PFSK-1 (cell line): ENCODE measurements around the gene DNAJA4.

Experiments
- FOXP2 ChIP-seq: optimal IDR thresholded peaks from 2 replicates; pipeline ENCODE3; 2011; ENCODE audit warnings: borderline replicate concordance, control low read depth, inconsistent platforms; ENCODE audit not compliant: insufficient read depth; ENCODE audit errors: extremely low read length, extremely low read depth
- POLR2AphosphoS5 ChIP-seq: IDR thresholded peaks from 2 replicates; pipeline ENCODE4 v1.6.1; 2012; ENCODE audit warnings: low read depth, mild to moderate bottlenecking, control low read depth, low read length, moderate library complexity
- SIN3A ChIP-seq: IDR thresholded peaks from 2 replicates; pipeline ENCODE4 v1.6.1; 2012; ENCODE audit warnings: mild to moderate bottlenecking, low read length, moderate library complexity, borderline replicate concordance; ENCODE audit not compliant: insufficient read depth
- TAF1 ChIP-seq: IDR thresholded peaks from 2 replicates; pipeline ENCODE4 v1.6.1; 2012; ENCODE audit warnings: low read length, control low read depth, borderline replicate concordance; ENCODE audit not compliant: insufficient read depth
- TF ChIP-seq, protein P1 (sequence below), 2 experiments: IDR thresholded peaks; 2 replicates each; pipeline versions ENCODE4 v1.6.1 to v1.8.0; 2011 to 2012; ENCODE audit warnings: low read depth in 2 of 2, low read length in 2 of 2, control low read depth in 1 of 2, inconsistent platforms in 1 of 2, mild to moderate bottlenecking in 1 of 2, moderate library complexity in 1 of 2; ENCODE audit not compliant: insufficient read depth in 1 of 2

Gene DNAJA4

DNA sequence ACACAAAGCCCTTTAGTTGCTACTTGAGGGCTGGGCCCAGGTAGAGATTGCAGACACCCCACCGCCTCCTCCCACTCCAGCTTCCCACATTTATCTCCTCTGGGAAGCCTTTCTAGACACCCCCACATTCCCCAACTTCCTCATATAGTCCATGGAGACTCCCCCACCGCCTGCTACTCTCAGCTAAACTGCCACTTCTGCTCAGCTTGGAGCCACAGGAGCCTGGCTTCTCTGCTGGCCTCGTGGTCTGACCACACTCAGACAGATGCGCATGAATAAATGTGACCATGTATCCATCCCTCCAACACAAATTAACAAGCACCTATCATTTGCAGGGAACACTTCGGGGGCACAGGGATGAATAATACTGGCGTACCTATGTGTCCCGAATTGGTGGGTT is 19.5 kb upstream of the DNAJA4 start:
- TF ChIP-seq SIN3A (no peak), POLR2AphosphoS5 (no peak), FOXP2 (no peak), TAF1 (no peak)
- TF ChIP-seq, protein P1, sequence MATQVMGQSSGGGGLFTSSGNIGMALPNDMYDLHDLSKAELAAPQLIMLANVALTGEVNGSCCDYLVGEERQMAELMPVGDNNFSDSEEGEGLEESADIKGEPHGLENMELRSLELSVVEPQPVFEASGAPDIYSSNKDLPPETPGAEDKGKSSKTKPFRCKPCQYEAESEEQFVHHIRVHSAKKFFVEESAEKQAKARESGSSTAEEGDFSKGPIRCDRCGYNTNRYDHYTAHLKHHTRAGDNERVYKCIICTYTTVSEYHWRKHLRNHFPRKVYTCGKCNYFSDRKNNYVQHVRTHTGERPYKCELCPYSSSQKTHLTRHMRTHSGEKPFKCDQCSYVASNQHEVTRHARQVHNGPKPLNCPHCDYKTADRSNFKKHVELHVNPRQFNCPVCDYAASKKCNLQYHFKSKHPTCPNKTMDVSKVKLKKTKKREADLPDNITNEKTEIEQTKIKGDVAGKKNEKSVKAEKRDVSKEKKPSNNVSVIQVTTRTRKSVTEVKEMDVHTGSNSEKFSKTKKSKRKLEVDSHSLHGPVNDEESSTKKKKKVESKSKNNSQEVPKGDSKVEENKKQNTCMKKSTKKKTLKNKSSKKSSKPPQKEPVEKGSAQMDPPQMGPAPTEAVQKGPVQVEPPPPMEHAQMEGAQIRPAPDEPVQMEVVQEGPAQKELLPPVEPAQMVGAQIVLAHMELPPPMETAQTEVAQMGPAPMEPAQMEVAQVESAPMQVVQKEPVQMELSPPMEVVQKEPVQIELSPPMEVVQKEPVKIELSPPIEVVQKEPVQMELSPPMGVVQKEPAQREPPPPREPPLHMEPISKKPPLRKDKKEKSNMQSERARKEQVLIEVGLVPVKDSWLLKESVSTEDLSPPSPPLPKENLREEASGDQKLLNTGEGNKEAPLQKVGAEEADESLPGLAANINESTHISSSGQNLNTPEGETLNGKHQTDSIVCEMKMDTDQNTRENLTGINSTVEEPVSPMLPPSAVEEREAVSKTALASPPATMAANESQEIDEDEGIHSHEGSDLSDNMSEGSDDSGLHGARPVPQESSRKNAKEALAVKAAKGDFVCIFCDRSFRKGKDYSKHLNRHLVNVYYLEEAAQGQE (IDR thresholded peaks at IDR 0.05; ENCODE audit: insufficient read depth in 1 of 2, low read depth in 2 of 2, low read length in 2 of 2): no peak

DNA sequence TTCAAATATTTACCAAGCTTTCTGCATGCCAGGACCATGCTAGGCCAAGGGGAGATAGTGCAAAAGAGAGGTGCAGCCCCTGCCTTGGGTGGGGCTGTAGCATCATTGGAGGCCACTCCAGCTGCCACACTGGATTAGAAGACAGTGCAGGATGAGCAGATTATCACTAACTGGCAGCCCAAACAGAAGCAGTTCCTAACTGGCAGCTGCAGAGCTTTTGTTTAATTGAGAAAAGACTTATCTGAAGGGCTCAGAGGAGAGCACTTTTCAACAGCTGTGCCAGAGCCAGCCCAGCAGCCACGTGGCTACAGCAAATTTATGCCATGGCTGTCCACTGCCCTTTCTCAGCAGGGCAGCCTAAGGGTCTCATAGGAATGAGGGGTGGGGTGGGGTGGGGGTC is 16.5 kb upstream of the DNAJA4 start:
- TF ChIP-seq, protein P1 (IDR thresholded peaks at IDR 0.05; ENCODE audit: insufficient read depth in 1 of 2, low read depth in 2 of 2, low read length in 2 of 2): no peak
- TF ChIP-seq SIN3A (no peak), POLR2AphosphoS5 (no peak)

DNA sequence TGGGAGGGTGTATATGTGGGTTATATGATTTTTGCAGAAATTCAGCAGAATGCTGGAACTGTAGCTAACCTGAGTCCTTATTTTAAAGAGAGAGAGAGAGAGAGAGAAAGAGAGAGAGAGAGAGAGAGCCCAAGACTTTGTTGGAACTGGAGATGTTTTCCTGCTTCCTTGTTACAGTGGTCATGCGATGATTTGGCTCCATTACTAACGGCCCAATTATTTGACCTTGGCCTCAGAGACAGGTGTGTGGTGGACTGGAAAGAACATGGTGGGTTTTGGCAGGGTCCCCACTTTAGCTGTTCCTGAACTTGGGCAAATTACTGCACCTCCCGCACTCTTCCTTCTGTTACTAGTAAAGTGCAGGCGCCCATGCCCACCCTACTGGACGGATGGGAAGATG is 15.2 kb upstream of the DNAJA4 start:
- TF ChIP-seq, protein P1 (IDR thresholded peaks at IDR 0.05; ENCODE audit: insufficient read depth in 1 of 2, low read depth in 2 of 2, low read length in 2 of 2): no peak
- TF ChIP-seq SIN3A (no peak), TAF1 (no peak), FOXP2 (no peak), POLR2AphosphoS5 (no peak)

DNA sequence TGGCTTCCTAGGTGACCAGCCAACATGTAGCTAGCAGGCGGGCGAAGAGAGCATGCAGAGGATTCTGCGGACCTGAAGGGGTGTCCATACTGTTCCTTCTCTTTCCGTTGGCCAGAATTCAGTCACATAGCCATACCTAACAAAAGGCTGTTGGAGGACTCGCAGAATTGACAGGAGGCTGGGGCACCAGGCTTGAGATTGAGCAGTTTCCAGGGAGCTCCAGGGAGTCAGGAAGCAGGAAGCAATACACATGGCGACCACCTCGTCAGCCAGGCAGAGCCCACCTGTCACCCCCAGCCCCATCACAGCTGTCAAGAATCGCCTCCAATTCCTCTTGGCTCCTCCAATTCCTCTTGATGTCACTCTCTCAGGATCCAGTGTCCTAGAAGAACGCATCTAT is 13.2 kb upstream of the DNAJA4 start:
- TF ChIP-seq POLR2AphosphoS5: no peak
- TF ChIP-seq, protein P1 (IDR thresholded peaks at IDR 0.05; ENCODE audit: insufficient read depth in 1 of 2, low read depth in 2 of 2, low read length in 2 of 2): no peak
- TF ChIP-seq TAF1: no peak
- TF ChIP-seq SIN3A: no peak
- TF ChIP-seq FOXP2: no peak

DNA sequence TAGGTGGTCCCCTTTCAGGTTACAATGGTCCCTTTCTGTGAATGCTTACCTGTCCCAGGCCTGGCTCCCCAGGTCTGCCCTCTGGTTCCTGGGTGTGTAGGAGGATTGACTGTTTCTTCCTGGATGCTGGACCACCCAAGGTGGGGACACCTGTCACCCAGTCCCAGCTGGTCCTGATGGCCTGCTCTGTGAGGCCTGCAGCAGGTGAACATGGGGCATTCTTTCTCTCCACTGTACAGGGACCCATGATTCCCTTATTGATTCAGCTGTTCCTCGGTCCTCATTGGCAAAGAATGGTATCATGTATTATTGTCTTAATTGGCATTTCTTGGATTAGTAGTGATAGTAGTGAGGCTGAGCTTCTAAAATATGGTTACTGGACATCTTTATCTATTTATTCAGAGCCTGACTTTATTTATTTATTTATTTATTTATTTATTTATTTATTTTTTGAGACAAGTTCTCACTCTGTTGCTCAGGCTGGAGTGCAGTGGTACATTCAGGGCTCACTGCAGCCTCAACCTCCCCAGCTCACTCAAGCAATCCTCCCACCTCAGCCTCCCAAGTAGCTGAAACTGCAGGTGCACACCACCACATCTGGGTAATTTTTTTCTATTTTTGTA is 8.8 kb upstream of the DNAJA4 start:
- TF ChIP-seq, protein P1 (IDR thresholded peaks at IDR 0.05; ENCODE audit: insufficient read depth in 1 of 2, low read depth in 2 of 2, low read length in 2 of 2): no peak
- no peak for TF ChIP-seq POLR2AphosphoS5
- TF ChIP-seq SIN3A: no peak
- TF ChIP-seq FOXP2: no peak
- no peak for TF ChIP-seq TAF1
